IgD-negative memory B cell (primary cell): Measurements from ENCODE around the gene SLC4A8. TPM values are rescaled to one million over a fixed set of nuclear protein-coding genes. Genes with fewer than 3 reads are reported as not detected.
A peak's percentile ranks its signal among the peaks of the same experiment; 100 is the strongest.

Source experiments
- H3K27ac Mint-ChIP-seq, 3 donors: one replicate each; pipeline ENCODE4 v1.8.0; 2020 to 2022; ENCODE audit warnings: mild to moderate bottlenecking in 3 of 3, mixed read lengths in 3 of 3, moderate library complexity in 1 of 3
- H3K27me3 Mint-ChIP-seq: one replicate; pipeline ENCODE4 v1.8.0; 2021; ENCODE audit warnings: mixed read lengths
- H3K36me3 Mint-ChIP-seq: one replicate; pipeline ENCODE4 v1.8.0; 2020; ENCODE audit warnings: mild to moderate bottlenecking, mixed read lengths
- H3K4me1 Mint-ChIP-seq, 3 donors: one replicate each; pipeline ENCODE4 v1.8.0; 2020 to 2022; ENCODE audit warnings: mixed read lengths in 3 of 3, mild to moderate bottlenecking in 1 of 3
- H3K4me3 Mint-ChIP-seq, 4 donors: one replicate each; pipeline ENCODE4 v1.8.0; 2020 to 2022; ENCODE audit warnings: mild to moderate bottlenecking in 4 of 4, mixed read lengths in 4 of 4, moderate library complexity in 3 of 4
- H3K9me3 Mint-ChIP-seq, 3 donors: one replicate each; pipeline ENCODE4 v1.8.0; 2020 to 2021; ENCODE audit warnings: mixed read lengths in 3 of 3, mild to moderate bottlenecking in 1 of 3
- polyA plus RNA-seq: library from polyadenylated mRNA; unstranded; fragments of 300-500 nt; fragmentation: Illumina TruSeq; gene quantifications from one replicate; pipeline ENCODE4 v1.2.3, GENCODE V29; 2021

SLC4A8 gene
- polyA plus RNA-seq, result 0.53 TPM

DNA sequence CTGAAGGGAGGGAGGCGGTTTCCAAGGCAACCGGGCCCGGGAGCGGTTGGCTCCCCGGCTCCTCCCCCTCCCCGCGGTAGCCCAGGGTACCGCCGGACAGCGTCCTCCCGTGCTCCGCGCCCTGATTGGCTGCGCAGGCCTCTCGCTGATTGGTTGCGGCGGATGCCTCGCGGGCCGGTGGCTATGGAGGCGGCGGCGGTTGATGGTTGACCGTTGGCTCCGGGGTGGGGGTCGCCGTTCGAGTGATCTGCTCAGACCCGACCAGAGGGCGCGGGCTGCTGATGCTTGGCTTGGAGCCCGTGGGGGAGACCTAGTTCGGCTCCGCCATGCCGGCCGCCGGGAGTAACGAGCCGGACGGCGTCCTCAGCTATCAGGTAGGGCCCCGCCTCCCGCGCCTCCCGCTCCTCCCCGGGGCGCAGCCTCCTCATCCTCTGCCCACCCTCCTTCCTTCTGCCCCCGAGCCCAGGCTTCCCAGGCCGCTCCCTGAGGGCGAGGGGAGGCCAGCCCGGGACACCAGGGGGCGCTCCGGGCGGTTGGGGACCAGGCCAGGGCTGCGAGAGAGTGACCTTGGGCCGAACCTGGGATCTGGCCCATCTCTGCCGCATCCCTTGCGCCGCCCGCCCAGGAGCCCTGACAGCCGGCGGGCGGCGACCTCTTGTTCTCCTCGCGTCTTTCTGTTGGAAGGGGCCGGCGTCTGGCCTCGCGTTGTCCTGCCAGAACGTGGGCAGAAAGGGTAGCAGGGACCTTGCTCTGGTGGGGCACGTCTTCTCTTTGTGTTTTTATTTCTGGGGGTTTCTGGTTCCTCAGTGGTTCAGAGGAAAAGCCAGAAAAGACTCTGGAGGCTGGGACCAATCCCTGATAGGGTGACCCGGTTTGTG lies at the start of gene SLC4A8:
SLC4A8 (plus strand) TSS at position 170 of the 878 bp plus-strand sequence; CDS start at position 327, 157 bp downstream.
- H3K27ac Mint-ChIP-seq, result peak within 1 kb of the TSS in 2 of 3 donors; percentile 16 to 66
- H3K4me3 Mint-ChIP-seq, result peak within 1 kb of the TSS; percentile 77 to 87 (median 80)
- no peaks in the 10 kb centered on the region for H3K27me3 Mint-ChIP-seq
- H3K9me3 Mint-ChIP-seq, result no peaks in the 10 kb centered on the region
- no peaks in the 10 kb centered on the region for H3K36me3 Mint-ChIP-seq
- peaks cover 10 to 29% (median 13%) of the 10 kb centered on the region in 3 donors for H3K4me1 Mint-ChIP-seq

DNA sequence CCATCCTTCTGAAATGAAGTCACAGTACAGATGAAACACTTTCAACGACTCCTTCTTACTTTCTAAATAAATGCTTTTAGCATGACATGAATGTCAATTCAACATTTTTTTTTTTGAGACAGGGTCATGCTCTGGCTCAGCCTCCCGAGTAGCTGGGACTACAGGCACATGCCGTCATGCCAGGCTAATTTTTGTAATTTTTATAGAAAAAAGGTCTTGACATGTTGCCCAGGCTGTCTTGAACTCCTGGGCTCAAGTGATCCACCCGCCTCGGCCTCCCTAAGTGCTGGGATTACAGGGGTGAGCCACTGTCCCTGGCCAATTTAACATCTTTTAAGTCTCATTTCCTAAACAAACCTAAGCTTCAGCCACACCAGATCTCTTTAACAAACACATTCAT lies 49.8 kb upstream of the SLC4A8 start:
- Mint-ChIP-seq H3K4me3 (no peak overlapping the region), H3K4me1 (peaks cover 5 to 8% (median 5%) of the 10 kb centered on the region in 3 donors), H3K9me3 (no peaks in the 10 kb centered on the region), H3K27me3 (peaks cover 4% of the 10 kb centered on the region), H3K27ac (no peak overlapping the region), H3K36me3 (peaks cover 18% of the 10 kb centered on the region)

- Mint-ChIP-seq H3K4me3 (no peak overlapping the region), H3K36me3 (peaks cover 20% of the 10 kb centered on the region), H3K4me1 (peaks cover 8 to 11% (median 8%) of the 10 kb centered on the region in 3 donors), H3K9me3 (no peaks in the 10 kb centered on the region), H3K27ac (no peak overlapping the region), H3K27me3 (peaks cover 3% of the 10 kb centered on the region)
These were observed 47.3 kb upstream of the SLC4A8 start for GRCh38 chr12:51377099-51377984.

- Mint-ChIP-seq H3K36me3 (peaks cover 17% of the 10 kb centered on the region), H3K27ac (peak overlapping the region in 1 of 3 donors; percentile 13), H3K27me3 (no peaks in the 10 kb centered on the region), H3K4me1 (peaks cover 12 to 17% (median 13%) of the 10 kb centered on the region in 3 donors), H3K9me3 (no peaks in the 10 kb centered on the region), H3K4me3 (no peak overlapping the region)
These were observed 45.9 kb upstream of the SLC4A8 start for GRCh38 chr12:51378749-51379148.

- Mint-ChIP-seq H3K4me1 (peaks cover 12 to 20% (median 16%) of the 10 kb centered on the region in 3 donors), H3K9me3 (no peaks in the 10 kb centered on the region), H3K27ac (no peak overlapping the region), H3K4me3 (no peak overlapping the region), H3K36me3 (peaks cover 17% of the 10 kb centered on the region), H3K27me3 (no peaks in the 10 kb centered on the region)
These were observed 45.1 kb upstream of the SLC4A8 start for GRCh38 chr12:51379571-51379970.

DNA sequence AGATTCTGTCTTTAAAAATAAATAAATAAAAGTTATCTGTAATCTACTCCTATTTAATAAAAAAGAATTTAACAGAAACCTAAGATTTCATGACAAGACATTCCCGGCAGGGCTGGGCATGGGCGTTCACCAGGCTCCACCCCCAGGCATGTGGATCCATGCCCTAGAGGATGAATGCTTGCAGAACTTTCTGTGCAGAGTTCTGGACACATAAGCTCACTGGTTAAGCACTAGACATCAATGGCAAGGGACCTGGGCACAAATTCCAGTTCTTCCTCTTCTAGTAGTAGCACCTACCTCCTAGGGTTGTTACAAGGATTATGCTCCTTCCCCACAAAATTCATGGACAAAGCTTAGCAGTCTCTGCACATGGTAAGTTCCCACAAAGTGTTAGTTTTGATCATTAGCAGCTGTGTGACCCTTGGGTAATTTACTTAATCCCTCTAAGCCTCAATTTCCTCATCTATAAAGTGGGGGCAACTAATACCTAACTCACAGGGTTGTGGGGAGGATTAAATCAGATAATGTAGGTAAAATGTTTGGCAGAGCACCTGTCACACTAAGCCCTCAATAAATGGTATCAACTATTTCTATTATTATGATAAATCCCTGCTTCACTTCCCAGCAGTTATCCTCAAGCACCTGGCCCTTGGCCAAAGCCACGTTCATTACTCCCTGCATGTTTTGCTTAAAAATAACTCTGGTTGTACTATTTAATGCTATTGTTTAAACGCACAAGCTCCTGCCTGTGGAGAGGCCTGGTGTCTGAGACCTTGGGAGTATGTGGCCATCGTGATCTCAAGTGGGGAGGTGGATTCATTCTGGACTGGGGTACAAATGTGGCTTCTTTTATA lies 43.2 kb upstream of the SLC4A8 start:
- peaks cover 18 to 19% (median 19%) of the 10 kb centered on the region in 3 donors for H3K4me1 Mint-ChIP-seq
- no peaks in the 10 kb centered on the region for H3K27me3 Mint-ChIP-seq
- peak overlapping the region in 1 of 4 donors; percentile 9 for H3K4me3 Mint-ChIP-seq
- H3K36me3 Mint-ChIP-seq, result peaks cover 17% of the 10 kb centered on the region
- no peaks in the 10 kb centered on the region for H3K9me3 Mint-ChIP-seq
- H3K27ac Mint-ChIP-seq, result no peak overlapping the region

GRCh38 chr12:51382173-51382572 lies 42.5 kb upstream of the SLC4A8 start:
- H3K27me3 Mint-ChIP-seq, result no peaks in the 10 kb centered on the region
- H3K4me1 Mint-ChIP-seq, result peaks cover 18 to 21% (median 19%) of the 10 kb centered on the region in 3 donors
- H3K36me3 Mint-ChIP-seq, result peaks cover 17% of the 10 kb centered on the region
- H3K27ac Mint-ChIP-seq, result no peak overlapping the region
- H3K9me3 Mint-ChIP-seq, result no peaks in the 10 kb centered on the region
- H3K4me3 Mint-ChIP-seq, result peak overlapping the region in 1 of 4 donors; percentile 44

- no peaks in the 10 kb centered on the region for H3K27me3 Mint-ChIP-seq
- no peaks in the 10 kb centered on the region for H3K9me3 Mint-ChIP-seq
- no peak overlapping the region for H3K4me3 Mint-ChIP-seq
- H3K4me1 Mint-ChIP-seq, result peaks cover 20 to 27% (median 20%) of the 10 kb centered on the region in 3 donors
- peaks cover 10% of the 10 kb centered on the region for H3K36me3 Mint-ChIP-seq
- no peak overlapping the region for H3K27ac Mint-ChIP-seq
These were observed 41.2 kb upstream of the SLC4A8 start for GRCh38 chr12:51383269-51383905.

GRCh38 chr12:51386351-51386750 lies 38.3 kb upstream of the SLC4A8 start:
- Mint-ChIP-seq H3K4me3 (no peak overlapping the region), H3K27me3 (no peaks in the 10 kb centered on the region), H3K4me1 (peaks cover 35% of the 10 kb centered on the region in 3 donors), H3K36me3 (no peaks in the 10 kb centered on the region), H3K9me3 (no peaks in the 10 kb centered on the region), H3K27ac (peak overlapping the region in 1 of 3 donors; percentile 10)

DNA sequence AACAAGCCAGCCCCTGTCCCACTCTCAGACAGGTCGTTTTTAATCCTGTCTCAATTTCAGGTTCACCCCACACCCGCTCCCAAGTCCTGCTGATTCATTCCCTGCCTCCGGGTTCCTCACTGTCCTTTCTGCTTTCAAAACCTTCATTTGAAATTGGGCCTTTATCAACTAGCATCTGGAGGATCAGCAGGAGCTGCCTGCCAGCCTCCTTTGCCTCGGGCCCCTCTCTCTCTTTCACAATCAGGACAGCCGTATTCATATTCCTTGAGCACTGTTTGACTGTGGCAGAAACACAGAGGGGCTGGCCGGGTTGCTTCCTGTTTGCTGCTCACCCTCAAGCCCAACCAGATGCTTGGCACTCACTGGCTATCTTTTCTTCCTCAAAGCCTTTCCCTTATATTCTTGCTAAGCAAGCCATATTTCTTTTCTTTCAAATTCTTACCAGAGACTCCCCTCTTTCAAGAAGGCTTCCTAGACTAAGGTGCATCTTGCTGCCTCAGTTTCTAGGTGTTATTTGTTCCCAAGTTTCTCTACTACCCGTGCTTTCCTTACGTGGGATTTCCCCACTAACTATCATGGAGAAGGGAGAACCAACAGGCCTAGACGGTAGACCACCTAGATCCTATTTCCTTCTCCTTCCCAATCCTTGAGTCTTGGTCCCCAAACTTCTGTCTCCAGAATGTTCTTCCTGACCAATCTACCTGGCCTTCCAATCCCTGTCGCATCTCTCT lies 36.4 kb upstream of the SLC4A8 start:
- Mint-ChIP-seq H3K4me3 (peak overlapping the region in 1 of 4 donors; percentile 25), H3K27me3 (no peaks in the 10 kb centered on the region), H3K4me1 (peaks cover 35 to 36% (median 35%) of the 10 kb centered on the region in 3 donors), H3K9me3 (no peaks in the 10 kb centered on the region), H3K27ac (no peak overlapping the region), H3K36me3 (no peaks in the 10 kb centered on the region)

DNA sequence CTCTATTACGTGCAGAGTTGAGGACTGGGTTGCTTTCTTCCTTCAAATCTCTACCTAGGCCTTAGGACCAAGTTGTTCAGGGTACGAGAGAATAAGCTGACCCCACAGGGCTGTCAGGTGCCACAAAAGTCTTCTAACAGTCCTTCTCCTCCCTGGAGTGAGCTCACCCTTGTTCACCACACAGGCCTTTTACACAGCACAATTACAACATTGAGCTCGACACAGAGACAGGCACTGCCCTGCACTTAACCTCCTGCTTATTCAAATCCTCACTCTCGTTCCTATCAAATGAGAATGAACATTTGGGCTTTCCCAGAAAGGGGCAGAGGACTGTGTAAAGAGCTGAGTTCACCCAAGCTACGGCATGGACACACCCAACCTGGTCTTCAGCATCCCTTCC lies 35.8 kb upstream of the SLC4A8 start:
- H3K4me1 Mint-ChIP-seq, result peaks cover 33 to 37% (median 36%) of the 10 kb centered on the region in 3 donors

GRCh38 chr12:51389302-51389999 lies 35.2 kb upstream of the SLC4A8 start:
- H3K27me3 Mint-ChIP-seq, result no peaks in the 10 kb centered on the region
- peak overlapping the region in 2 of 3 donors; percentile 16 to 17 for H3K27ac Mint-ChIP-seq
- H3K4me1 Mint-ChIP-seq, result peaks cover 35 to 41% (median 39%) of the 10 kb centered on the region in 3 donors
- no peaks in the 10 kb centered on the region for H3K36me3 Mint-ChIP-seq
- no peaks in the 10 kb centered on the region for H3K9me3 Mint-ChIP-seq
- H3K4me3 Mint-ChIP-seq, result peak overlapping the region in 2 of 4 donors; percentile 2 to 39

More for the DNA sequence above, 35.8 kb upstream of the SLC4A8 start:
- H3K27ac Mint-ChIP-seq, result no peak overlapping the region
- peak overlapping the region in 1 of 4 donors; percentile 39 for H3K4me3 Mint-ChIP-seq
- H3K9me3 Mint-ChIP-seq, result no peaks in the 10 kb centered on the region
- no peaks in the 10 kb centered on the region for H3K27me3 Mint-ChIP-seq
- no peaks in the 10 kb centered on the region for H3K36me3 Mint-ChIP-seq

DNA sequence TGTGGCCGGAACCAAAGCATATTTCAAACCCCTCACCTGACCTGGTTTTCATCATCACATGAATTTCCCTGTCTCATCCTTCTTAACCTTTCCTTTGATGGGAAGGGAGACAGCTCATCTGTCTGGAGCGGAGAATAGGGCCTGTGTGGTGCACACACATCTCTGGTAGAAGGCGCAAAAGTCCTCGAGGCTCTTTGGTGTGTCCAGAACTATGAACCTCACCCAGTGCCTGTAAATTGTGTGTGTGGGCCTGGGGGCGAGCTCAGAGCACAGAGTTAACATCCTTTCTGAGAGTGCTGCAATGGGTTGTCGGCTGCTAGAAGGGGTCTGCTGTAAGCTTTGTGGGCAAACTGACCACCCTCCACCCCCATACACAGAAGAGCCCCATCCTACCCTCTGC lies 34.2 kb upstream of the SLC4A8 start:
- Mint-ChIP-seq H3K4me3 (peak overlapping the region; percentile 90 to 99 (median 97)), H3K27ac (peak overlapping the region in 1 of 3 donors; percentile 79), H3K36me3 (no peaks in the 10 kb centered on the region), H3K27me3 (no peaks in the 10 kb centered on the region), H3K9me3 (no peaks in the 10 kb centered on the region), H3K4me1 (peaks cover 42 to 46% (median 44%) of the 10 kb centered on the region in 3 donors)
